ENCODE data around the gene CCDC70. TPM values are rescaled to one million over a fixed set of nuclear protein-coding genes. Genes with fewer than 3 reads are reported as not detected.

The CCDC70 gene
- total RNA-seq, 1 experiment from 2014 or later, result not detected

DNA sequence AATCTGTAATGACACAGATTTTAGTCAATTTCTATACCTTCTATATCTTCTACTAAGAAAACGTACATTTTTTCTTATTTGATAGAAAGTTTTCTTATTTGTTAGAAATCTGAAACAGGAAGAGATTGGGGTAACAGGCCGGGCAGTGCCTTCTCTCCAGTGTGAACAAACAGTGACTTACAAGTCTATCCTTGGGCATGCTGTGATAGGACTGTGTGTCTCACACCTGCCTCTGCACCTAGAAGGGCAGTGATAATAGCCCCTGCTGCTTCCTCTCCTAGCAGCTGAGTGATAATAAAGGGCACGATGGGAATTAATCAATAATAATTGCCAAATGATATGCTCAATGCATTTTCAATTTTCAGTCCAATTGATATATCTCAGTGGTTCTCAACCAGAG is 18.2 kb upstream of the CCDC70 start:
- Mint-ChIP-seq H3K4me3 (no peak overlapping the region), H3K4me1 (peaks cover 4% of the 10 kb centered on the region; the same call in 1 of the 2 replicates), H3K9me3 (peaks cover 13% of the 10 kb centered on the region), H3K27me3 (ENCODE audit: low read depth) (no peaks in the 10 kb centered on the region; the same call in 1 of the 2 replicates), H3K36me3 (0 out of 2 replicates have a peak, but pooled peaks cover 4% of the 10 kb centered on the region), H3K27ac (no peak overlapping the region)
- ATAC-seq (no peak), DNase-seq (ENCODE audit: low spot score) (no peak)
- ChIA-PET CTCF (no interaction called here), POLR2A (no interaction called here)
- TF ChIP-seq ZSCAN18 (CRISPR knock-in tag; IDR thresholded peaks at IDR 0.05) (no peak), IRF1 (CRISPR knock-in tag; IDR thresholded peaks at IDR 0.05) (no peak), FOXP1 (CRISPR knock-in tag; IDR thresholded peaks at IDR 0.05; ENCODE audit: borderline replicate concordance) (no peak), ETV6 (CRISPR knock-in tag; IDR thresholded peaks at IDR 0.05) (no peak), ZNF423 (CRISPR knock-in tag; IDR thresholded peaks at IDR 0.05) (no peak), JAZF1 (CRISPR knock-in tag; IDR thresholded peaks at IDR 0.05) (no peak), GTF2I (CRISPR knock-in tag; conservative IDR thresholded peaks at IDR 0.05) (no peak), TP53 (CRISPR knock-in tag; IDR thresholded peaks at IDR 0.05) (no peak), NR3C1 (CRISPR knock-in tag; conservative IDR thresholded peaks at IDR 0.05; ENCODE audit: low read depth) (no peak), RELA (CRISPR knock-in tag; IDR thresholded peaks at IDR 0.05; ENCODE audit: borderline replicate concordance) (no peak), MYBL2 (CRISPR knock-in tag; IDR thresholded peaks at IDR 0.05) (no peak), ZNF416 (CRISPR knock-in tag; IDR thresholded peaks at IDR 0.05) (no peak), SMAD3 (CRISPR knock-in tag; IDR thresholded peaks at IDR 0.05; ENCODE audit: borderline replicate concordance) (no peak), TCF7 (CRISPR knock-in tag; IDR thresholded peaks at IDR 0.05; ENCODE audit: low read depth) (no peak), SP1 (CRISPR knock-in tag; conservative IDR thresholded peaks at IDR 0.05) (no peak), NFYB (CRISPR knock-in tag; conservative IDR thresholded peaks at IDR 0.05; ENCODE audit: low read depth) (no peak)
- TF ChIP-seq, protein P1, sequence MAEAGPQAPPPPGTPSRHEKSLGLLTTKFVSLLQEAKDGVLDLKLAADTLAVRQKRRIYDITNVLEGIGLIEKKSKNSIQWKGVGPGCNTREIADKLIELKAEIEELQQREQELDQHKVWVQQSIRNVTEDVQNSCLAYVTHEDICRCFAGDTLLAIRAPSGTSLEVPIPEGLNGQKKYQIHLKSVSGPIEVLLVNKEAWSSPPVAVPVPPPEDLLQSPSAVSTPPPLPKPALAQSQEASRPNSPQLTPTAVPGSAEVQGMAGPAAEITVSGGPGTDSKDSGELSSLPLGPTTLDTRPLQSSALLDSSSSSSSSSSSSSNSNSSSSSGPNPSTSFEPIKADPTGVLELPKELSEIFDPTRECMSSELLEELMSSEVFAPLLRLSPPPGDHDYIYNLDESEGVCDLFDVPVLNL (CRISPR knock-in tag; IDR thresholded peaks at IDR 0.05; ENCODE audit: borderline replicate concordance, low read depth), result no peak
- TF ChIP-seq, protein P2, sequence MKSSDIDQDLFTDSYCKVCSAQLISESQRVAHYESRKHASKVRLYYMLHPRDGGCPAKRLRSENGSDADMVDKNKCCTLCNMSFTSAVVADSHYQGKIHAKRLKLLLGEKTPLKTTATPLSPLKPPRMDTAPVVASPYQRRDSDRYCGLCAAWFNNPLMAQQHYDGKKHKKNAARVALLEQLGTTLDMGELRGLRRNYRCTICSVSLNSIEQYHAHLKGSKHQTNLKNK (CRISPR knock-in tag; IDR thresholded peaks at IDR 0.05), result no peak
- TF ChIP-seq, protein P3, sequence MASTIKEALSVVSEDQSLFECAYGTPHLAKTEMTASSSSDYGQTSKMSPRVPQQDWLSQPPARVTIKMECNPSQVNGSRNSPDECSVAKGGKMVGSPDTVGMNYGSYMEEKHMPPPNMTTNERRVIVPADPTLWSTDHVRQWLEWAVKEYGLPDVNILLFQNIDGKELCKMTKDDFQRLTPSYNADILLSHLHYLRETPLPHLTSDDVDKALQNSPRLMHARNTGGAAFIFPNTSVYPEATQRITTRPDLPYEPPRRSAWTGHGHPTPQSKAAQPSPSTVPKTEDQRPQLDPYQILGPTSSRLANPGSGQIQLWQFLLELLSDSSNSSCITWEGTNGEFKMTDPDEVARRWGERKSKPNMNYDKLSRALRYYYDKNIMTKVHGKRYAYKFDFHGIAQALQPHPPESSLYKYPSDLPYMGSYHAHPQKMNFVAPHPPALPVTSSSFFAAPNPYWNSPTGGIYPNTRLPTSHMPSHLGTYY (CRISPR knock-in tag; IDR thresholded peaks at IDR 0.05), result no peak
- TF ChIP-seq, protein P4, sequence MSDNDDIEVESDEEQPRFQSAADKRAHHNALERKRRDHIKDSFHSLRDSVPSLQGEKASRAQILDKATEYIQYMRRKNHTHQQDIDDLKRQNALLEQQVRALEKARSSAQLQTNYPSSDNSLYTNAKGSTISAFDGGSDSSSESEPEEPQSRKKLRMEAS (CRISPR knock-in tag; IDR thresholded peaks at IDR 0.05), result no peak

- no peaks in the 10 kb centered on the region; the same call in 1 of the 2 replicates for H3K27me3 Mint-ChIP-seq (ENCODE audit: low read depth)
- TF ChIP-seq CTCF (IDR thresholded peaks at IDR 0.05), result peak; percentile 89
- TF ChIP-seq, protein P4 (CRISPR knock-in tag; IDR thresholded peaks at IDR 0.05), result peak; percentile 46; the same call in 1 of the 2 replicates
- TF ChIP-seq, protein P5, sequence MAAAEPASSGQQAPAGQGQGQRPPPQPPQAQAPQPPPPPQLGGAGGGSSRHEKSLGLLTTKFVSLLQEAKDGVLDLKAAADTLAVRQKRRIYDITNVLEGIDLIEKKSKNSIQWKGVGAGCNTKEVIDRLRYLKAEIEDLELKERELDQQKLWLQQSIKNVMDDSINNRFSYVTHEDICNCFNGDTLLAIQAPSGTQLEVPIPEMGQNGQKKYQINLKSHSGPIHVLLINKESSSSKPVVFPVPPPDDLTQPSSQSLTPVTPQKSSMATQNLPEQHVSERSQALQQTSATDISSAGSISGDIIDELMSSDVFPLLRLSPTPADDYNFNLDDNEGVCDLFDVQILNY (CRISPR knock-in tag; IDR thresholded peaks at IDR 0.05), result 0 out of 2 replicates have a peak, but pooled peaks have one; percentile 26
- TF ChIP-seq KAT7 (CRISPR knock-in tag; IDR thresholded peaks at IDR 0.05; ENCODE audit: borderline replicate concordance), result no peak
- H3K27ac Mint-ChIP-seq, result no peak within 1 kb of the TSS
- 0 out of 2 replicates have a peak, but pooled peaks cover 4% of the 10 kb centered on the region for H3K36me3 Mint-ChIP-seq
- DNase-seq (ENCODE audit: low spot score) (peak; percentile 81), ATAC-seq (peak; percentile 73)
- ChIA-PET POLR2A (no interaction called here), CTCF (interaction anchor here (0.5 to 2.4 kb wide), 27 partner anchors 9 to 391 kb away, joined by 3 to 18 read pairs (median 4); partner anchors contain the start of gene NEK5)
- no peak within 1 kb of the TSS for H3K4me3 Mint-ChIP-seq
- H3K9me3 Mint-ChIP-seq, result peaks cover 13% of the 10 kb centered on the region
- H3K4me1 Mint-ChIP-seq, result peaks cover 4% of the 10 kb centered on the region; the same call in 1 of the 2 replicates
Observed at GRCh38 chr13:51844862-51845573, 16.8 kb upstream of the CCDC70 start, which contains the start of gene TMEM272. TSS of gene TMEM272 (minus strand) at chr13:51845177. CDS start at chr13:51838530, 6,647 bp downstream.

All from WTC11 (cell line).